K562 (cell line): ENCODE measurements around the gene EXOSC2. TPM values are rescaled to one million over a fixed set of nuclear protein-coding genes. Genes with fewer than 3 reads are reported as not detected.

Experiments used
- ATAC-seq: fragments of 200-7000 bp; cut with Tn5 transposase; 3 replicates; pipeline ENCODE4 v1.9.1; 2020; ENCODE audit warnings: moderate library complexity
- BruUV-seq: library from RNA; stranded (reverse); fragments of 400-500 nt; replicated peaks from 2 replicates; lab custom pipeline; 2021; lab: Mats Ljungman, UMichigan
- CTCF ChIA-PET: fragments of 300-600 bp; formaldehyde crosslinking; extraction: SDS; loops from one replicate; lab custom pipeline; 2021; ENCODE audit warnings: low intra/inter-chr PET ratio; lab: Yijun Ruan, JAX
- POLR2A ChIA-PET: fragments of 300-600, 350-650 bp; sonication (Branson Sonifier 250); formaldehyde crosslinking; extraction: SDS; loops from one replicate; lab custom pipeline; 2021; ENCODE audit warnings: antibody characterized with exemption, inconsistent platforms; lab: Yijun Ruan, JAX
- DNase-seq, 4 experiments: peaks; one replicate each; pipeline versions ENCODE4 v3.0.0 to v3.0.0-alpha.2; 2011 to 2018; ENCODE audit warnings: low spot score in 3 of 4, mixed read lengths in 3 of 4; ENCODE audit errors: extremely low read depth in 1 of 4
- FAIRE-seq: peaks from 2 replicates; lab custom pipeline; 2011; peaks lifted over from hg19 to GRCh38; lab: Jason Lieb, UNC
- H2AFZ ChIP-seq: 2 replicates; pipeline ENCODE4 v1.6.0; 2011; ENCODE audit warnings: low read depth, low read length, control low read depth, inconsistent platforms
- H3K27ac ChIP-seq: fragments of 200-600 bp; 3 replicates; pipeline ENCODE4 v1.8.0; 2011; ENCODE audit warnings: low read depth, mild to moderate bottlenecking, control low read depth, inconsistent platforms, low read length, moderate library complexity, mixed read lengths; ENCODE audit errors: extremely low read depth
- H3K27me3 ChIP-seq, 2 experiments: fragments of 300-600 bp in 1 of 2; 2 replicates in 1 of 2; 3 replicates in 1 of 2; pipeline versions ENCODE4 v1.6.0 to v1.8.0; 2011; ENCODE audit warnings: inconsistent platforms in 2 of 2, low read length in 2 of 2, mild to moderate bottlenecking in 1 of 2, mixed read lengths in 1 of 2, moderate library complexity in 1 of 2; ENCODE audit not compliant: control insufficient read depth in 2 of 2, insufficient read depth in 2 of 2
- H3K36me3 ChIP-seq: fragments of 300-600 bp; 3 replicates; pipeline ENCODE4 v1.8.0; 2011; ENCODE audit warnings: mild to moderate bottlenecking, low read length, inconsistent platforms; ENCODE audit not compliant: control insufficient read depth, insufficient read depth
- H3K4me1 ChIP-seq, 2 experiments: fragments of 200-600 bp in 1 of 2; replicated peaks in 1 of 2; 2 replicates in 1 of 2; 3 replicates in 1 of 2; pipeline versions ENCODE4 v1.5.1 to v1.8.0; 2011; ENCODE audit warnings: inconsistent platforms in 2 of 2, low read length in 2 of 2, mild to moderate bottlenecking in 1 of 2, mixed read lengths in 1 of 2, moderate library complexity in 1 of 2; ENCODE audit not compliant: control insufficient read depth in 2 of 2, insufficient read depth in 2 of 2
- H3K4me2 ChIP-seq: 2 replicates; pipeline ENCODE4 v1.6.1; 2011; ENCODE audit warnings: low read length, control low read depth, inconsistent platforms, mixed read lengths; ENCODE audit not compliant: insufficient read depth
- H3K4me3 ChIP-seq: fragments of 200-600 bp; sonication (generic), shearing (Covaris generic); 2 replicates; pipeline ENCODE4 v1.5.1; 2016; ENCODE audit warnings: control low read depth, inconsistent platforms
- H3K79me2 ChIP-seq: fragments of 200-600 bp; 3 replicates; pipeline ENCODE4 v1.8.0; 2011; ENCODE audit warnings: low read length, inconsistent platforms; ENCODE audit not compliant: control insufficient read depth, insufficient read depth
- H3K9ac ChIP-seq, 2 experiments: 2 replicates each; pipeline versions ENCODE4 v1.6.0 to v1.6.1; 2011; ENCODE audit warnings: low read depth in 2 of 2, low read length in 2 of 2, control low read depth in 1 of 2, inconsistent platforms in 1 of 2, mild to moderate bottlenecking in 1 of 2, mixed read lengths in 1 of 2; ENCODE audit not compliant: insufficient read depth in 1 of 2
- H3K9me1 ChIP-seq: one replicate; pipeline ENCODE4 v1.6.0; 2011; ENCODE audit warnings: inconsistent platforms, mild to moderate bottlenecking, low read length, moderate library complexity; ENCODE audit not compliant: control insufficient read depth, insufficient read depth
- H3K9me3 ChIP-seq: replicated peaks from 2 replicates; pipeline ENCODE4 v1.5.1; 2011; ENCODE audit warnings: low read depth, low read length, inconsistent platforms; ENCODE audit not compliant: control insufficient read depth, insufficient read depth
- H4K20me1 ChIP-seq: replicated peaks from 2 replicates; pipeline ENCODE4 v1.6.1; 2011; ENCODE audit warnings: low read length, inconsistent platforms, mixed read lengths; ENCODE audit not compliant: control insufficient read depth, insufficient read depth
- E2F3 ChIP-seq: fragments of 250-450 bp; sonication (Bioruptor Pico); IDR thresholded peaks from 2 replicates; pipeline ENCODE4 v1.4.0; 2020; ENCODE audit warnings: mild to moderate bottlenecking
- HDAC2 ChIP-seq: fragments of 450-650 bp; IDR thresholded peaks from 2 replicates; pipeline ENCODE4 v1.6.1; 2016; ENCODE audit warnings: mild to moderate bottlenecking
- NELFE ChIP-seq: IDR thresholded peaks from 2 replicates; pipeline ENCODE4 v1.6.1; 2011; ENCODE audit warnings: mild to moderate bottlenecking; ENCODE audit not compliant: insufficient read depth, insufficient read length
- RAD51 ChIP-seq: fragments of 450-650 bp; IDR thresholded peaks from 2 replicates; pipeline ENCODE4 v1.7.1; 2016; ENCODE audit warnings: low read depth, mild to moderate bottlenecking, borderline replicate concordance
- ZBTB7A ChIP-seq: IDR thresholded peaks from 2 replicates; pipeline ENCODE4 v1.6.1; 2011; ENCODE audit warnings: low read depth, mild to moderate bottlenecking, low read length, moderate library complexity, borderline replicate concordance; ENCODE audit not compliant: control insufficient read depth
- WGBS: fragments of 100-300 bp; shearing (Covaris generic); methylation state at CpG from one replicate; pipeline ENCODE4 v1.1.6; 2016; ENCODE audit warnings: low coverage, mixed read lengths; ENCODE audit not compliant: insufficient coverage; ENCODE audit errors: missing lambda C conversion rate; 5-methylcytosine and 5-hydroxymethylcytosine counted together
- in situ Hi-C: fragments of 300-500 bp; cut with MboI; formaldehyde crosslinking; loops from 4 replicates; pipeline ENCODE4 v1.15.0; 2018; ENCODE audit warnings: inconsistent platforms, mixed read lengths
- intact Hi-C: fragments of 100-400 bp; cut with micrococcal nuclease; formaldehyde crosslinking; loops from 2 replicates; pipeline ENCODE4 v1.14.2; 2022
- polyA plus RNA-seq, 8 experiments: library from polyadenylated mRNA; depleted of rRNA in 4 of 8; stranded (reverse) in 5 of 8; unstranded in 3 of 8; fragments of >200 nt; fragmentation: Nextera tagmentation in 2 of 8; fragmentation: Illumina TruSeq in 1 of 8; extraction: Ambion mirVana in 2 of 8; extraction: Trizol in 1 of 8; gene quantifications; 2 replicates each; pipeline versions ENCODE4 v1.2.1 to v1.2.3, GENCODE V29; 2011 to 2014; ENCODE audit warnings: inconsistent platforms in 1 of 8, missing spikeins in 1 of 8
- total RNA-seq, 7 experiments: library from RNA; depleted of rRNA in 6 of 7; stranded (reverse); fragments of >200 nt in 6 of 7; fragmentation: Illumina TruSeq in 2 of 7; extraction: Trizol in 2 of 7; gene quantifications; 2 replicates each; pipeline versions ENCODE4 v1.2.1 to v1.2.3, GENCODE V29; 2011 to 2021; ENCODE audit warnings: low replicate concordance in 1 of 7
- TF ChIP-seq, protein P1 (sequence below): fragments of 450-650 bp; IDR thresholded peaks from 2 replicates; pipeline ENCODE4 v1.7.0; 2016; ENCODE audit warnings: borderline replicate concordance
- TF ChIP-seq, protein P2 (sequence below): fragments of 450-650 bp; IDR thresholded peaks from 2 replicates; pipeline ENCODE4 v1.6.1; 2018; ENCODE audit not compliant: partially characterized antibody
- TF ChIP-seq, protein P3 (sequence below): IDR thresholded peaks from 2 replicates; pipeline ENCODE4 v1.6.1; 2012; ENCODE audit warnings: low read depth, low read length, improper control_type of control experiment, borderline replicate concordance

Gene EXOSC2
- total and polyA plus RNA-seq, 9 of the 15 experiments (the other 6 are each of a cell fraction or from before 2014, with no cell fraction given) = 46.0 to 101 (median 77.6) TPM

DNA sequence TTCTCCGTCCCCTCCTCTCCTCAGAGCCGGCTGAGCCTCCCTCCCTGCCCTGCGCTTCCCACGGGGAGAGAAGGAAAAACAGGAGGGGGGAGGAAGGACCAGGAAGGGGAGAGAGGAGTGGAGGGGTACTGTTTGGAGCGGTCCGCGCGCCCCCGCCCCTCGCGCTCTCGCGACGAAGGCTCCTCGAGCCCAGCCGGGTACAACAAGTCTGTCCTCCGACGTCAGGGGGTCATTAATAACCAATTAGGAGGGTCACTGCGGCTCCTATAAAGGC is 29.7 kb upstream of the EXOSC2 start:
- no peak for TF ChIP-seq RAD51
- TF ChIP-seq ZBTB7A = no peak
- TF ChIP-seq, protein P1, sequence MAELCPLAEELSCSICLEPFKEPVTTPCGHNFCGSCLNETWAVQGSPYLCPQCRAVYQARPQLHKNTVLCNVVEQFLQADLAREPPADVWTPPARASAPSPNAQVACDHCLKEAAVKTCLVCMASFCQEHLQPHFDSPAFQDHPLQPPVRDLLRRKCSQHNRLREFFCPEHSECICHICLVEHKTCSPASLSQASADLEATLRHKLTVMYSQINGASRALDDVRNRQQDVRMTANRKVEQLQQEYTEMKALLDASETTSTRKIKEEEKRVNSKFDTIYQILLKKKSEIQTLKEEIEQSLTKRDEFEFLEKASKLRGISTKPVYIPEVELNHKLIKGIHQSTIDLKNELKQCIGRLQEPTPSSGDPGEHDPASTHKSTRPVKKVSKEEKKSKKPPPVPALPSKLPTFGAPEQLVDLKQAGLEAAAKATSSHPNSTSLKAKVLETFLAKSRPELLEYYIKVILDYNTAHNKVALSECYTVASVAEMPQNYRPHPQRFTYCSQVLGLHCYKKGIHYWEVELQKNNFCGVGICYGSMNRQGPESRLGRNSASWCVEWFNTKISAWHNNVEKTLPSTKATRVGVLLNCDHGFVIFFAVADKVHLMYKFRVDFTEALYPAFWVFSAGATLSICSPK = no peak
- TF ChIP-seq NELFE = no peak
- TF ChIP-seq HDAC2 = no peak
- TF ChIP-seq, protein P2, sequence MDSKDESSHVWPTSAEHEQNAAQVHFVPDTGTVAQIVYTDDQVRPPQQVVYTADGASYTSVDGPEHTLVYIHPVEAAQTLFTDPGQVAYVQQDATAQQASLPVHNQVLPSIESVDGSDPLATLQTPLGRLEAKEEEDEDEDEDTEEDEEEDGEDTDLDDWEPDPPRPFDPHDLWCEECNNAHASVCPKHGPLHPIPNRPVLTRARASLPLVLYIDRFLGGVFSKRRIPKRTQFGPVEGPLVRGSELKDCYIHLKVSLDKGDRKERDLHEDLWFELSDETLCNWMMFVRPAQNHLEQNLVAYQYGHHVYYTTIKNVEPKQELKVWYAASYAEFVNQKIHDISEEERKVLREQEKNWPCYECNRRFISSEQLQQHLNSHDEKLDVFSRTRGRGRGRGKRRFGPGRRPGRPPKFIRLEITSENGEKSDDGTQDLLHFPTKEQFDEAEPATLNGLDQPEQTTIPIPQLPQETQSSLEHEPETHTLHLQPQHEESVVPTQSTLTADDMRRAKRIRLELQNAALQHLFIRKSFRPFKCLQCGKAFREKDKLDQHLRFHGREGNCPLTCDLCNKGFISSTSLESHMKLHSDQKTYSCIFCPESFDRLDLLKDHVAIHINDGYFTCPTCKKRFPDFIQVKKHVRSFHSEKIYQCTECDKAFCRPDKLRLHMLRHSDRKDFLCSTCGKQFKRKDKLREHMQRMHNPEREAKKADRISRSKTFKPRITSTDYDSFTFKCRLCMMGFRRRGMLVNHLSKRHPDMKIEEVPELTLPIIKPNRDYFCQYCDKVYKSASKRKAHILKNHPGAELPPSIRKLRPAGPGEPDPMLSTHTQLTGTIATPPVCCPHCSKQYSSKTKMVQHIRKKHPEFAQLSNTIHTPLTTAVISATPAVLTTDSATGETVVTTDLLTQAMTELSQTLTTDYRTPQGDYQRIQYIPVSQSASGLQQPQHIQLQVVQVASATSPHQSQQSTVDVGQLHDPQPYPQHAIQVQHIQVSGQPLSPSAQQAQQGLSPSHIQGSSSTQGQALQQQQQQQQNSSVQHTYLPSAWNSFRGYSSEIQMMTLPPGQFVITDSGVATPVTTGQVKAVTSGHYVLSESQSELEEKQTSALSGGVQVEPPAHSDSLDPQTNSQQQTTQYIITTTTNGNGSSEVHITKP = no peak
- TF ChIP-seq E2F3 (CRISPR knock-in tag) = no peak
- TF ChIP-seq, protein P3, sequence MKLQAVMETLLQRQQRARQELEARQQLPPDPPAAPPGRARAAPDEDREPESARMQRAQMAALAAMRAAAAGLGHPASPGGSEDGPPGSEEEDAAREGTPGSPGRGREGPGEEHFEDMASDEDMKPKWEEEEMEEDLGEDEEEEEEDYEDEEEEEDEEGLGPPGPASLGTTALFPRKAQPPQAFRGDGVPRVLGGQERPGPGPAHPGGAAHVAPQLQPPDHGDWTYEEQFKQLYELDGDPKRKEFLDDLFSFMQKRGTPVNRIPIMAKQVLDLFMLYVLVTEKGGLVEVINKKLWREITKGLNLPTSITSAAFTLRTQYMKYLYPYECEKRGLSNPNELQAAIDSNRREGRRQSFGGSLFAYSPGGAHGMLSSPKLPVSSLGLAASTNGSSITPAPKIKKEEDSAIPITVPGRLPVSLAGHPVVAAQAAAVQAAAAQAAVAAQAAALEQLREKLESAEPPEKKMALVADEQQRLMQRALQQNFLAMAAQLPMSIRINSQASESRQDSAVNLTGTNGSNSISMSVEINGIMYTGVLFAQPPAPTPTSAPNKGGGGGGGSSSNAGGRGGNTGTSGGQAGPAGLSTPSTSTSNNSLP = no peak
- TF ChIP-seq, all 486 proteins: peak for 0
- intact Hi-C loops = no loop called here
- Histone ChIP-seq H3K27ac (no peak overlapping the region), H3K36me3 (no peaks in the 10 kb centered on the region), H4K20me1 (peaks cover 6% of the 10 kb centered on the region; the same call in 1 of the 2 replicates), H3K79me2 (no peaks in the 10 kb centered on the region), H3K9me3 (no peaks in the 10 kb centered on the region), H3K9ac (no peak overlapping the region), H2AFZ (no peak overlapping the region), H3K4me2 (no peak overlapping the region), H3K9me1 (no peaks in the 10 kb centered on the region), H3K27me3 (peaks cover 68 to 88% of the 10 kb centered on the region in 2 experiments), H3K4me3 (no peak overlapping the region), H3K4me1 (peaks cover 0 to 69% of the 10 kb centered on the region in 2 experiments; a peak in 2 of 5 replicates)
- DNase-seq = no peak
- CTCF ChIA-PET = no interaction called here
- POLR2A ChIA-PET = no interaction called here
- BruUV-seq = no TSS peak
- in situ Hi-C loops = no loop called here
- no peak for ATAC-seq
- FAIRE-seq = no peak
- WGBS = no CpG with 5 or more reads among the region's 19 CpGs
